MG63 (cell line): ENCODE measurements around the gene INHBC. TPM values are rescaled to one million over a fixed set of nuclear protein-coding genes. Genes with fewer than 3 reads are reported as not detected.

Experiments
- DNase-seq: peaks from one replicate; pipeline ENCODE4 v3.0.0-alpha.2; 2020
- H3K27me3 ChIP-seq: fragments of 250-450 bp; sonication (Bioruptor Pico); 2 replicates; pipeline ENCODE4 v1.5.1; 2020; ENCODE audit warnings: mild to moderate bottlenecking, moderate library complexity
- H3K36me3 ChIP-seq: fragments of 250-450 bp; sonication (Bioruptor Pico); 2 replicates; pipeline ENCODE4 v1.5.1; 2020; ENCODE audit warnings: mild to moderate bottlenecking, moderate library complexity
- H3K4me3 ChIP-seq: fragments of 250-450 bp; sonication (Bioruptor Pico); 2 replicates; pipeline ENCODE4 v1.5.1; 2020; ENCODE audit warnings: mild to moderate bottlenecking, moderate library complexity
- H3K9me3 ChIP-seq: fragments of 250-450 bp; sonication (Bioruptor Pico); 2 replicates; pipeline ENCODE4 v1.5.1; 2020; ENCODE audit warnings: mild to moderate bottlenecking, moderate library complexity
- total RNA-seq: library from RNA; depleted of rRNA; stranded (reverse); fragments of >200 nt; shearing (Covaris generic); gene quantifications from 2 replicates; pipeline ENCODE4 v1.2.3, GENCODE V29; 2014; ENCODE audit warnings: low replicate concordance

Gene INHBC
- total RNA-seq, 1 experiment from 2014 or later: not detected

GRCh38 chr12:57470970-57471656 is 36.5 kb downstream of the INHBC start:
- Histone ChIP-seq H3K4me3 (no peak overlapping the region), H3K36me3 (no peaks in the 10 kb centered on the region), H3K9me3 (no peaks in the 10 kb centered on the region), H3K27me3 (peaks cover 36% of the 10 kb centered on the region)
- no peak for DNase-seq

GRCh38 chr12:57471661-57472060 is 37.1 kb downstream of the INHBC start:
- no peaks in the 10 kb centered on the region for H3K9me3 ChIP-seq
- no peak for DNase-seq
- H3K4me3 ChIP-seq: no peak overlapping the region
- no peaks in the 10 kb centered on the region for H3K36me3 ChIP-seq
- peaks cover 36% of the 10 kb centered on the region for H3K27me3 ChIP-seq

DNA sequence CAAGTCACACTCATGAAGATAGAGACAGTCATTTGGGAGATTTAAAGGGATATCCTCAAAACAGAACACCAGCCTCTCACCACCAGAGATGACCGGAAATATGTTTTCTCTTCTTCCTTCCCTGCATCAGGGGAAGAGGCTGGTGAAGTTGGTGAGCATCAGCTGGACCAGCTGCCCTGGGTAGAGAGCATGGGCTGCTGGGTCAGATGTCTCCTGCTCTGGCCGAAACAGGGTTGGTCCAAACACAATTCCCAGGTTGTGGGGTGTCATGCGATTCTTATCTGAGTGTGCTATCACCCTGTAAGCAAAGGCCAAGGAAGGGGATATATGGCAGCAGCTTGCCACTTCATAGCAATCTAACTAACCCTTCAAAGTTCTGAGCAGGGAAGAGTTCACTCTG is 37.8 kb downstream of the INHBC start:
- no peaks in the 10 kb centered on the region for H3K9me3 ChIP-seq
- peaks cover 30% of the 10 kb centered on the region for H3K27me3 ChIP-seq
- no peak for DNase-seq
- no peaks in the 10 kb centered on the region for H3K36me3 ChIP-seq
- H3K4me3 ChIP-seq: no peak overlapping the region

GRCh38 chr12:57473392-57473791 is 38.8 kb downstream of the INHBC start:
- peaks cover 28% of the 10 kb centered on the region for H3K27me3 ChIP-seq
- no peaks in the 10 kb centered on the region for H3K36me3 ChIP-seq
- H3K4me3 ChIP-seq: no peak overlapping the region
- no peaks in the 10 kb centered on the region for H3K9me3 ChIP-seq
- DNase-seq: no peak

- H3K4me3 ChIP-seq: no peak overlapping the region
- no peaks in the 10 kb centered on the region for H3K9me3 ChIP-seq
- H3K27me3 ChIP-seq: peaks cover 28% of the 10 kb centered on the region
- no peaks in the 10 kb centered on the region for H3K36me3 ChIP-seq
- DNase-seq: no peak
These were observed 39.3 kb downstream of the INHBC start for GRCh38 chr12:57473886-57474285.

DNA sequence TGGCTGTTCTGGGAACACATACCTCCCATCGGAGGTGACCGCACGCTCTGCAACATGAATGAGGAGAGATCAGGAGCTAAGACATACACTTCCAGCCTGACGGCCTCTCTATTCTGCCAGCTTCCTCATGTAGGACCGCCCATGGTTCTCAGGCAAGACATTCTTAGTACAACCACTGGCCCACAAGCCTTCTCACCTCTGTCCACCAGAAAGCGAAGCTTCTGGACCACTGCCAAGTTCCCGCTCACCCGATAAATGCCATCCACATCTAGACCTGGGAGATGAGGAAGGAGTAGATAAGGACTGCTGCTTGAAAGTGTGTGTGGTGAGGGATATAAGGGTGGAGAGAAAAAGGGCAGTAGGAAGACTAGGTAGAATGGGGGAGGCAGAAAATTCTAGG is 39.8 kb downstream of the INHBC start:
- Histone ChIP-seq H3K9me3 (no peaks in the 10 kb centered on the region), H3K4me3 (no peak overlapping the region), H3K27me3 (peaks cover 26% of the 10 kb centered on the region), H3K36me3 (no peaks in the 10 kb centered on the region)
- DNase-seq: no peak

GRCh38 chr12:57474862-57475261 is 40.3 kb downstream of the INHBC start:
- Histone ChIP-seq H3K27me3 (peaks cover 26% of the 10 kb centered on the region), H3K9me3 (no peaks in the 10 kb centered on the region)
- DNase-seq: no peak

DNA sequence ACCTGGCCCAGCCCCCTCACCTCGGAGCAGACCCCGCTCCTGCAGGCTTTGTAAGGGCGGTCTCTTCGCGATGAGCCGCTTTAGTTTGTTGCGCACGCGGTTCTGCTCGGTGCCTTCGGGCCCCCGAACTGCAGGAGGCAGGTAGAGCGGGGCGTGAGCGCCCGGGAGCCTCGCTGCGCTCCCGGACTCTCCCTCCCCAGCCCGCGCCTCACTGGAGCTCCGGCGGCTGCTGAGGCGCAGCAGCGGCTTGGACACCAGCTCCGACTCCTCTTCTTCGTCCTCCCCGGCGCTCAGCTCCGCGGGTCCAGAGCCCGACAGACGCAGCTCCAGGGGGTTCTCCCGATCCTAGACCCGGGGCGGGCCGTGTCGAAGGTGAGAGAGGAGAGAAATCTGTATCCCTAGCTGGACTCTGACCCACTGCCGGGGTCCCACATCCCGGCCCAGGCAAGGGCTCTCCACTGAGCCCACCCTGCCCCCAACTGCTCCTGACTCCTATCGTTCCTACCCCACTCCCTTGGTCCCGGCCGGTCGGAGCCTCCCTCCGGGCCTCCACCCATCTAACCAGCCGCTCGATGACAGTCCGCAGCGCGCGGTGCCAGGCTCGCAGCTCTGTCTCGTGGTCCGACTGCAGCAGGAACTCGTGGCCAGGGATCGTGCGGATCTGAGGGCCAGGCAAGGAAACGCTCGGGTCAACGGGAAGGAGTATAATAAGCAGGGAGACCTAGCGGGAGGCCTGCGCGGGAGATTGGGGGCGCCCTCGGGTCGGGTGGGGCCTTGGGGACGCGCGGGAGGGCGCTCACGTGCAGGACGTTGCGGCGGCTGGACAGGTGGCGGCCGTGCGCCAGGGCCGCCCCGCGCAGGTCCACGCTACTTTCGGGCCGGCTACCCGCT is 40.9 kb downstream of the INHBC start:
- Histone ChIP-seq H3K9me3 (no peaks in the 10 kb centered on the region), H3K27me3 (peaks cover 26% of the 10 kb centered on the region), H3K4me3 (no peak overlapping the region), H3K36me3 (no peaks in the 10 kb centered on the region)
- no peak for DNase-seq

More at GRCh38 chr12:57474862-57475261, 40.3 kb downstream of the INHBC start:
- Histone ChIP-seq H3K36me3 (no peaks in the 10 kb centered on the region), H3K4me3 (no peak overlapping the region)

- Histone ChIP-seq H3K9me3 (no peaks in the 10 kb centered on the region), H3K4me3 (no peak overlapping the region), H3K36me3 (no peaks in the 10 kb centered on the region), H3K27me3 (peaks cover 26% of the 10 kb centered on the region)
- no peak for DNase-seq
These were observed 41.8 kb downstream of the INHBC start for GRCh38 chr12:57476162-57476992.

DNA sequence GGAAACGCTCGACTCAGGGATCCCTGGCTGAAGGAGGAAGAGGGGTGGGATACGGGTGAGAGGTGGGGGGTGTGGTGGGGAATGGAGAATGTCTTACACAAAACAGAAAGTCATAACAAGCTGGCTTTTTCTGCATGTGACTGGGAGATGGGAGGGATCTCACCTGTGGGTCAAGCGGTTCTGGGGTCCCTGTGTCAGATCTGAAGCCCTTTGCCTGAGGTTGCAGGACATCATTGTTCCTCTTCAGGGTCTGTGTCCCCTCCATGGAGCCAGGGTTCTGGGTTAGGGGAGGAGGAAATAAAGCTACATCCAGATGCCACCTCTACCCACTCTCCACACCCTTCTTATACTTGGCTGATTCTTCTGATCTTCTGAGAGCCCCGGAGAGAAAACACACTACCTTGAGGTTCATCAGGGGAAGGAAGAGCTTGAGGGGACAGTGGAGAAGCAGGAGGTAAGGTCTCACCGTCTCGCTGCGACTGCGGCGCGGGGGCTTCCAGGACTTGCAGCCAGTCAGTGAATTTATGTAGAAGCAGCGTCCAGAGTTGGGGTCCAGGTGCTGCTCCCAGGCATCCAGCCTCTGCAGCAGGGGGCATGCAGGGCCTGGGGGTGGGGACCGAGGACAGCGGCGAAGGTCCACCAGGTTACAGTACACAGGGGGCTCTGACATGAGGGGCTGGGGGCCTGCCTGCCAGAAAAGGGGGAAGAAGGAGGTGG is 42.6 kb downstream of the INHBC start:
- H3K4me3 ChIP-seq: no peak overlapping the region
- no peaks in the 10 kb centered on the region for H3K9me3 ChIP-seq
- DNase-seq: no peak
- H3K36me3 ChIP-seq: no peaks in the 10 kb centered on the region
- peaks cover 29% of the 10 kb centered on the region for H3K27me3 ChIP-seq

DNA sequence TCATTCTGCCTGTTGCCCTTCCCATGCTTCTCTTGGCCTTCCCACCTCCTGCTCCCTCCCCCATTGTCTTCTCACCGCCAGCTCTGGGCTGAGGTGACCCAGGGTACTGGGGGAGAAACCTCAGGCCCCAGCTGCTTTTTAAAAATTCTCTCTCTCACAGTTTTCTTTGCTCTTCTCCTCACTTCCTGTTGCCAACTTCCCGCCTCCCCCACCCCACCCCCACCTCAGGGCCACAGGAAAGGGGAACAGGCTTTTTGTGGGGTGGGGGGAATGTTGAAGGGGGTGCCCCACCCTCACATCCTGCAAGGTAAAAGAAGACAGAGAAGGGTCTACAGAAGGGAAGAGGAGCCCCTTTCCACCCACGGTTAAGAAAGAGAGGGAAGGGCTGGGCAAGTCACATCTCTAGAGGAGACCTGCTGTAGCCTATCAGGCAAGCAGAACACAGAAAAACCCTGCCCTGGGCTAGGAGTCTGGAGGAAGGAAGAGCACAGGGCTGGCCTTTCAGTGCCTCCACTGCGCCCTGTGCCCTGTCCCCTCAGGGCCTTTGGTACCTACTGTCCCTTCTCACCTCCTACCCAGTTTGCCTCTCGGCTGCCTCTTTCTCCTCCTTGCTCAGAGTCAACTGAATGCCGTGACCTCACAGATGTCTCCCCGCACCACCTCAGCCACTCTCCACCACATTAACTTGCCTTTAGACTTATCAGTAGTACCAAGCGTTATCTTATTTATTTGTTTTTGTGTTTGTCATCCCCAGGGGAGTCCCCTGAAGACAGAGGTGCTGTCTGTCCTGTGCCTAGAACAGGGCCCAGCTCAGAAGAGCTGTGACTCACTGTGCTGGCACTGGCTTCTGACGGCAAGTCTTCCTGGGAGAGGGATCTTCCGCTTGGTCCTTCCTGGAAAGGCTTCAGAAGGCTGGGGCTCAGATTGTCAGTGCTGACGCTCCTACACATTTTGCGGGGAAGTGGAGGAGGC is 43.4 kb downstream of the INHBC start:
- no peak overlapping the region for H3K4me3 ChIP-seq
- H3K36me3 ChIP-seq: no peaks in the 10 kb centered on the region
- H3K9me3 ChIP-seq: no peaks in the 10 kb centered on the region
- peak; percentile 43 for DNase-seq
- H3K27me3 ChIP-seq: peaks cover 21% of the 10 kb centered on the region

DNA sequence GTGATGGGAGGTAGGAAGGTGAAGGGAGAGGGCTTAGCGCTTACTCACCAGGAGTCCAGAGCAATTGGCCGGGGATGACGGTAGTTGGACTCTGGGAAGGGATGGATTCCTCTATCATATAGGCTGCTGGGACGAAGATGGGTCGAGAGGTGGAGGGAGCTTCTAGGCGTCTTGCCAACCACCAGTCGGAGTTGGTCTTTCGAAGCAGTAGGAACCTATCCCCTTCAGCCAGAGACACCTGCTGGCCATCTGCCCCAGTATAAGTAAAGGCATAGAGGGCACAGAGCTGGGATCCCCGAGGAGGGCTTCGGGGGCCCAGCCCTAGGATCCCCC is 44.4 kb downstream of the INHBC start:
- H3K36me3 ChIP-seq: no peaks in the 10 kb centered on the region
- H3K9me3 ChIP-seq: no peaks in the 10 kb centered on the region
- peaks cover 14% of the 10 kb centered on the region for H3K27me3 ChIP-seq
- H3K4me3 ChIP-seq: no peak overlapping the region
- DNase-seq: no peak

DNA sequence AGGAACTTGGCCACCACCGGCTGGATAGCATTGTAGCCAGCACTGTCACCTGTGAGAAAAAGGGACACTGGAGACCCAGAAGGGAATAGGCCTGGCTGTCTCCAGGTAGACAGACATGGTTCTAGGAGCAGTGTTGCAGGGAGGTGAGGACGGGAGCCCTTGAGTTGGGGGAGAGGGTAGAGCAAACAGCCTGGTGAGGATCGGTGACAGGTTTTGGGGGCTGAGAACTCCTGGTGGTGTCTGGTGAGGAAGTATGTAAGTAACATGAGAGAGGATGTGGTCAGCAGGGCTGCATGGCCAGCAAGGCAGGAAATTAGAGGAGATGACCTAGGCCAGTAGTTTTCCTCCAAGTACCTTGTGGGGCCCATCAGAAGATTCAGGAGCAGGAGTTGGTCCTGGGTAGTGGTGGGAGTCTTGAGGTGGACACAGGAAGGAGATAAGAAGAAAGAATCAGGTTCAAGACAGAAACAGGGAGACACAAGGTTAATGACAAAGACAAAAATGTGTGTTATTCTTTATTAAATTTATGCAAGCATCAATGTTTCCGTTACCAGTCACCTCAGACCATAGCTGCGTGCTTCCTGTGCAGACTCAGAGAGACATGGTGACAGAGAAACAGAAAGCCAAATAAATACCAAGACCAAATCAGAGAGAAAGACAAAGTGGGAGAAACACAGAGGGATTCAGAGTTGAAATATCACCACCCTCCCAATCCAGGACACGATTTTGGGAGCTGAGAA is 45.0 kb downstream of the INHBC start, which contains the start of gene ARHGAP9:
Gene ARHGAP9 (minus strand): TSS at position 491 of the 740 bp plus-strand sequence. CDS start 460 bp downstream, at position 31.
- no peak for DNase-seq
- no peak within 1 kb of the TSS for H3K4me3 ChIP-seq
- H3K27me3 ChIP-seq: peaks cover 14% of the 10 kb centered on the region
- no peaks in the 10 kb centered on the region for H3K9me3 ChIP-seq
- H3K36me3 ChIP-seq: no peaks in the 10 kb centered on the region

DNA sequence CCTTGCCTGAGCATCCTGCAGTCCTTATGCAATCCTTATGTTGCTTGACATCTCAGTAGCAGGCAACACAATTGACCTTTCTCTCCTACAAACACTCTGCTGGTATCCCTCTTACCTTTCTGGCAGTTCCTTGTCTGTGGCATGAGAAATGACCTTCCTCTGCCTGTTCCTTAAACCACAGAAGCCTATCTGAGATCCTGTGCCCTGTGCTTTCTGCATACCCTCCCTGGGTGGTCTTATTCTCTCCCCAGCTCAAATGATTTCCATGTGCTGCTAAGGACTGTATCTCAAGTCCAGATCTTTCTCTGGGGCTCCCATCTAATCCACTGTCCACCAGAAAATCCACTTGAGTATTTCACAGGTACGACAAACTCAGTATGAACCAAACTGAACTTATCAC is 47.1 kb downstream of the INHBC start:
- Histone ChIP-seq H3K9me3 (no peaks in the 10 kb centered on the region), H3K4me3 (no peak overlapping the region), H3K36me3 (no peaks in the 10 kb centered on the region), H3K27me3 (peaks cover 3% of the 10 kb centered on the region; the same call in 1 of the 2 replicates)
- DNase-seq: no peak

DNA sequence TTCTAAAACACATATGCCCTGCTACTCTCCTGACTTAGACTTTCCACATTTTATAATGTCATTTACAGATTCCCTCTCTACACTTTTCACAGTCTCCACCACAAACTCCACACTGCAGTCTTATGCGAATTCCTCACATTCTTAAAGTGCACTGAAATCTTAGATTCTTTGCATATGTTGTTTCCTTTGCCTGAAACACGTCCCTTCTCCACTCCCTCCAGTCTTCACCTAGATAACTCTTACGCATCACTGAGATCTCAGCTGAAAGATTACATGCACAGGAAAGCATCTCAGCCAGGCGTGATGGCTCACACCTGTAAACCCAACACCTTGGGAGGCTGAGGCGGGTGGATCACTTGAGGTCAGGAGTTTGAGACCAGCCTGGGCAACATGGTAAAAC is 48.9 kb downstream of the INHBC start:
- H3K27me3 ChIP-seq: peaks cover 3% of the 10 kb centered on the region; the same call in 1 of the 2 replicates
- H3K9me3 ChIP-seq: no peaks in the 10 kb centered on the region
- no peak overlapping the region for H3K4me3 ChIP-seq
- peaks cover 4% of the 10 kb centered on the region for H3K36me3 ChIP-seq
- no peak for DNase-seq
